Measurements from ENCODE around the gene SAPCD1.

DNA sequence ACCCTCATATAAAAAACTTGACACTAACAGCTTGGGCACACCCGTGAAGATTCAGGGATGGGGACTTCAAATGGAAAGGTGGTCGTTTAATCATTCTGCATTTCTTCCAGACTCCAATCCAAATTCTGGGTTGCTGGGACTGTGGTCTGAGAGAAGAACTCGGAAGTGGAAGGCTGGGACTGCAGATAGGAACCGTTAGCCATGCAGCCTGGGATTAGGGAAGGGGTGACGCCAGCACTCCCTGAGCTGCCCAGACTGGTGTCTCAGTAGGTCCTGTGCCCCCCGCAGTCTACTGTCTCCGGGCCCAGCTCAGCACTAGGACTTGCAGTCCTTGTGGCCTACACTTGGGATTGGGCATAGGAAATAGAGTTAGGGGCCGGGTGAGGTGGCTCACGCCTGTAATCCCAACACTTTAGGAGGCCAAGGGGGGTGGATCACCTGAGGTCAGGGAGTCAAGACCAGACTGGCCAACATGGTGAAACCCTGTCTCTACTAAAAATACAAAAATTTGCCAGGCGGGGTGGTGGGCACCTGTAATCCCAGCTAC is 25.6 kb upstream of the SAPCD1 start:
- TF ChIP-seq, protein P1, sequence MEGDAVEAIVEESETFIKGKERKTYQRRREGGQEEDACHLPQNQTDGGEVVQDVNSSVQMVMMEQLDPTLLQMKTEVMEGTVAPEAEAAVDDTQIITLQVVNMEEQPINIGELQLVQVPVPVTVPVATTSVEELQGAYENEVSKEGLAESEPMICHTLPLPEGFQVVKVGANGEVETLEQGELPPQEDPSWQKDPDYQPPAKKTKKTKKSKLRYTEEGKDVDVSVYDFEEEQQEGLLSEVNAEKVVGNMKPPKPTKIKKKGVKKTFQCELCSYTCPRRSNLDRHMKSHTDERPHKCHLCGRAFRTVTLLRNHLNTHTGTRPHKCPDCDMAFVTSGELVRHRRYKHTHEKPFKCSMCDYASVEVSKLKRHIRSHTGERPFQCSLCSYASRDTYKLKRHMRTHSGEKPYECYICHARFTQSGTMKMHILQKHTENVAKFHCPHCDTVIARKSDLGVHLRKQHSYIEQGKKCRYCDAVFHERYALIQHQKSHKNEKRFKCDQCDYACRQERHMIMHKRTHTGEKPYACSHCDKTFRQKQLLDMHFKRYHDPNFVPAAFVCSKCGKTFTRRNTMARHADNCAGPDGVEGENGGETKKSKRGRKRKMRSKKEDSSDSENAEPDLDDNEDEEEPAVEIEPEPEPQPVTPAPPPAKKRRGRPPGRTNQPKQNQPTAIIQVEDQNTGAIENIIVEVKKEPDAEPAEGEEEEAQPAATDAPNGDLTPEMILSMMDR (IDR thresholded peaks at IDR 0.05 in 8 of 11, conservative IDR thresholded peaks at IDR 0.05 in 3 of 11), result no peak
- TF ChIP-seq POLR2A (IDR thresholded peaks at IDR 0.05), result no peak
